HG03521 (cell line): ENCODE measurements around the gene FBLN5.
"Not testable (repeated sequence)": the region's sequence is repeated elsewhere in the genome, so short reads cannot be mapped to it uniquely, and the experiment has no call there.

Experiments
- ATAC-seq: cut with Tn5 transposase; IDR thresholded peaks from one replicate; pipeline ENCODE4 v1.9.1; 2021; ENCODE audit warnings: mild to moderate bottlenecking, moderate library complexity; ENCODE audit not compliant: unreplicated experiment

The FBLN5 gene

GRCh38 chr14:91867316-91867988, 80.0 kb downstream of the FBLN5 start, which contains the start of gene TC2N:
TSS of gene TC2N (minus strand) at chr14:91867536. CDS start at chr14:91813769, 53,767 bp downstream.
- no peak for ATAC-seq

GRCh38 chr14:91866511-91867295, 80.8 kb downstream of the FBLN5 start:
- no peak for ATAC-seq

- no peak for ATAC-seq
Measured at GRCh38 chr14:91866061-91866460, 81.4 kb downstream of the FBLN5 start.

- no peak for ATAC-seq
Measured at GRCh38 chr14:91862417-91862816, 85.1 kb downstream of the FBLN5 start.

- no peak for ATAC-seq
Measured at GRCh38 chr14:91861091-91861490, 86.4 kb downstream of the FBLN5 start.

- no peak for ATAC-seq
Measured at GRCh38 chr14:91860238-91860637, 87.3 kb downstream of the FBLN5 start.

GRCh38 chr14:91858536-91859275, 88.8 kb downstream of the FBLN5 start:
- ATAC-seq, result no peak

GRCh38 chr14:91857614-91858013, 89.9 kb downstream of the FBLN5 start:
- ATAC-seq, result no peak

- no peak for ATAC-seq
Measured at GRCh38 chr14:91854327-91854934, 93.1 kb downstream of the FBLN5 start.

- no peak for ATAC-seq
Measured at GRCh38 chr14:91851563-91851962, 95.9 kb downstream of the FBLN5 start.

GRCh38 chr14:91848504-91849001, 98.9 kb downstream of the FBLN5 start:
- ATAC-seq, result no peak

- no peak for ATAC-seq
Measured at GRCh38 chr14:91847693-91848092, 99.8 kb downstream of the FBLN5 start.

GRCh38 chr14:91845652-91846051, 101.8 kb downstream of the FBLN5 start:
- no peak for ATAC-seq

- not testable (repeated sequence) for ATAC-seq
Measured at GRCh38 chr14:91845056-91845455, 102.4 kb downstream of the FBLN5 start.

- ATAC-seq, result no peak
Measured at GRCh38 chr14:91844029-91844428, 103.5 kb downstream of the FBLN5 start.

- no peak for ATAC-seq
Measured at GRCh38 chr14:91843437-91843836, 104.1 kb downstream of the FBLN5 start.

GRCh38 chr14:91841065-91841464, 106.4 kb downstream of the FBLN5 start:
- no peak for ATAC-seq

GRCh38 chr14:91839749-91840148, 107.7 kb downstream of the FBLN5 start:
- no peak for ATAC-seq

- ATAC-seq, result no peak
Measured at GRCh38 chr14:91837076-91837475, 110.4 kb downstream of the FBLN5 start.

GRCh38 chr14:91835920-91836843, 111.3 kb downstream of the FBLN5 start:
- peak; percentile 61 for ATAC-seq
